ENCODE measurements around the gene SH3RF3.

DNA sequence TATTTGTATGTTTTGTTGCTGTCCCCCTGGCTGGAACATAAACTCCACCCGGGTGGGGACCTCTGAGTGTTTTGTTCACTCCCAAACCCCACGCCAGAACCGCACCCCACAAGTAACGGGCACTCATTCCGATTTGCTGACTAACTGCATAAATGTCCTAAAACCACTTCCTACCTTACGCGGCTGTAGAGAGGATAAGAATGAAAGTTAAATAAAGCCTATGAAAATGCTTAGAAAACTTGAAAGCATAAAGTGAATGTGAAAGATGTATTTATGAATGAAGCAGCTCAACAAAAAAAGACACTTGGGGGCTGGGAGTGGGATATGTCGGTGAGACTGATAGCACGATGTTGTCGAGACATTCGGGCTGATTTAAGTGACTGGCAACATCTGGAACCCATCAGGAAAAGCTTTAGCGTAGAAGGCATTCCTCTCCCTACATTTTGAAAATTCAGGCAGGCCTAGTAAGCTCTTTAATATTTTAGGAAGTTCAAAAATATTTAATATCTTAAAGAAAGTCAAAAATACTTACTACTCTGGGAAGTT lies 206.7 kb downstream of the SH3RF3 start:
- TF ChIP-seq CTCF (IDR thresholded peaks at IDR 0.05) (no peak), POLR2A (IDR thresholded peaks at IDR 0.05) (no peak)

All from adrenal gland (tissue), 5 donors.